ENCODE results near the gene PANK3. TPM values are rescaled to one million over a fixed set of nuclear protein-coding genes. Genes with fewer than 3 reads are reported as not detected.

The PANK3 gene
- total RNA-seq = 81.4 and 84.3 TPM in 2 replicates

DNA sequence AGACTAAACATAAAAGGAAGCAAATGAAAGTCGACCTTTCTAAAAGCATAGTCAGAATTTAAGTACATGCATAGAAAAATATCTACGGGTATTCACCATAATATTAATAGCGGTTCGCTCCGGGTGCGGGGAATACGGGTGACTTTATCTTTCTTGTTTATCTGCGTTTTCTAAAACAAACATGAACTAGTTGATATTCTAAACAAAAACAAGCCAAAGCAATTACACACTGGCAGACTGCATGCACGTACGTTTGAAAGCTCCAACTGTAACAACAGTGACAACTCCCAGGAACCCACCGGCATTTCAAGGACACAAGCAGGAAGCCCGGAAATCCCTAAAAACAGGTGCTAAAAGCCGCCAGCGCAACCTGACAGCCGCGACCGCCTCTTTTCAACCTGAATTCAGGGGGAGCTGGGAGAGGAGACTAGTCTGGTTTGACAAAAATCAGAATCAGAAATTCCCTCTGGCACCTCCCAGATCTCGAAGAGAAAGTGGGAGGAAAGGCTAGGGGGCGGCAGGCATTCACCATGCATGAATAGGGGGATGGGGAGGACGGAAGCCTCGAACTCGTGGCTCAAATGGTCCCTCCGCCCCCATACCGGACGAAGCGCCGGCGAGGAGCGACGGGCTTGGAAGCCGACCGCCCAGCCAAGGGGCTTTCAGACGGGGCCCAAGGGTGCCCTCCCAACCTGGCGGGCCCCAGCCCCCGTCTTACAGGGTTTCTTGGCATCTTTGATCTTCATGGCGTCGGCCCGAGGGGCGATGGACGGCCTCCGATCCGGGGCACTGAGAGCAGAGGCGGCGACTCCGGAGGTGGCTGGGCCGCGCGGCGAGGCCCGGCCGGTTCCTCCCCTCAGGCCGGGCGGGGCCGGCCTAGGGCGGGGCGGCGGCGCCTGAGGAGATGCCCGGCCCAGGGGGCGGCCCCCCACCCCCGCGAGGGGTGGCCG is at the start of gene PANK3:
PANK3 (minus strand) TSS at position 831 of the 950 bp plus-strand sequence; CDS start at position 746, 85 bp downstream.

DNA sequence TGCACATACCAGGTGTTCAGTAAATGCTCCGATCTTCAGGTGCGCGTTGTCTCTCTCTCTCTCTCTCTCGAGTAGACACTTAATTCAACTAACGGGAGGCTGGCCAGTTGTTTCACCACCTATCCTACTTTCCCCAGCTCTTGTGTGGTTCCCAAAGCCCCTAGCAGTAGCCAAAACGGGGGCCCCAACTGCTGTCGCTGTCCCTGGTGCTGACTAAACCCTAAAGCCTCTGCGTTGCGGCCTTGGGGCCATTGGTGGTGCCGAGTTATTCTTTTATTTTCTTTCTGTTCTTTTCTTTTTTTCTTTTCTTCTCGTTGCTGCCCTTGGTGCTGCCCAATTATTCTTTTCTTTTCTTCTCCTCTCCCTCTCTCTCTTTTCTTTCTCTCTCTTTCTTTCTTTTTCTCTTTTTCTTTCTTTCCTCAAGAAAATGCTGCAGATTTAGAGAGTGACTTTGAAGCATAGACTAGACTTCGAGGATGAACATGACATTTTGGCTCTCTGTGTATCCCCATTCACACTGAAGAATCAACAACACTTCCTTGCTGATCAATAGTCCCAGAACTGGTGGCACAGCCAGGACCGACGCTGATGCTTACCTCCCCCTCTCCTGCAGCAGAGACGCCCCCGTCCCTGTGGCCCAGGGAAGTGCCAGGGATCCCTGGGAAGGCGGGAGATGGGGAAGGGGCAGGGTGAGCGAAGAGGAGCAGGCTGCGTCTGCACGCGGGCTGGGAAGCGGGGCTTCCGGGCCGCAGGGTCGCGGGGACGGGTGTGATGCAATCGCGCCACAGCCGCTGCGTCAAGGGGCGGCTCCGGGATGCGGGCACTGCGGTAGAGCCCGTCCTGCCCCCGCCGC is 50.4 kb downstream of the PANK3 start, which contains the start of gene FBLL1:
FBLL1 (plus strand) TSS at position 785 of the 853 bp plus-strand sequence. CDS start 200 bp downstream, outside the sequence.

Other genes with a start within 250 kb of the PANK3 start
- 172 and 203 TPM in 2 replicates for gene RARS1, start 92.9 kb downstream of the PANK3 start, total RNA-seq
- gene FBLL1, start 50.1 kb downstream of the PANK3 start, total RNA-seq = under 0.01 TPM in 1 of 2 replicates, not detected in the other